GM21360 (cell line): ENCODE data around the gene POLA1.

Source experiments
- ATAC-seq: cut with Tn5 transposase; IDR thresholded peaks from one replicate; pipeline ENCODE4 v1.9.1; 2021; ENCODE audit warnings: mild to moderate bottlenecking, moderate library complexity; ENCODE audit not compliant: unreplicated experiment

POLA1 gene

DNA sequence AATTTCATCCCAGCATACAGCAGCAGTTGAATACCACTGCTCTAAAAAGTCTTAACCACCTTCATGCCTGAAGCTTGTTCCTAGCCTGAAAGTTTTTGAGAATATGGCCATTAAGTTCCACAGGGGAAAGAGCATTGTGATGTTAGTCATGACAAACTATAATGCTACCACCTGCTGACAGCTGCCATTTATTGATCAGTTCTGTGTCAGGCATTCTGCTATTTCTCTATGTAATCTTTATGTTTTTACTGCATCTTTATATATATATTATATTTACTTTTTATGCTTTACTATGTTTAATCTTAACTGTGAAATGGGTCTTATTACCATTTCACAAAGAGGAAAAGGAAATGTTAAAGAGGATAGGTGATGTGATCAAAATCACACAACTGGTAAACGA lies 268.1 kb downstream of the POLA1 start:
- ATAC-seq = no peak

- ATAC-seq = no peak
Observed at GRCh38 chrX:24963823-24964222, 270.1 kb downstream of the POLA1 start.

GRCh38 chrX:24965372-24965771 lies 271.7 kb downstream of the POLA1 start:
- ATAC-seq = no peak

DNA sequence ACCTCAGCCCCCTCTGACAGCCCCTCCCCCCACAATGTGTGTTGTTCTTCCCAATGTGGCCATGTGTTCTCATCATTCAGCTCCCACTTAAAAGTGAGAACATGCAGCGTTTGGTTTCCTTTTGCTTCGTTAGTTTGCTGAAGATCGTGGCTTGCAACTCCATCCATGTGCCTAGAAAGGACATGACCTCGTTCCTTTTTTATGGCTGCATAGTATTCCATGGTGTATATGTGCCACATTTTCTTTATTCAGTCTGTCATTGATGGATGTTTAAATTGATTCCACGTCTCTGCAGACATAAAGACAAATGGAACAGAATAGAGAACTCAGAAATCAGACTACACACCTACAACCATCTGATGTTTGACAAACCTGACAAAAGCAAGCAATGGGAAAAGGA lies 276.1 kb downstream of the POLA1 start:
- no peak for ATAC-seq

GRCh38 chrX:24979081-24979480 lies 285.4 kb downstream of the POLA1 start:
- no peak for ATAC-seq

GRCh38 chrX:24981030-24981429 lies 287.3 kb downstream of the POLA1 start:
- ATAC-seq = no peak

GRCh38 chrX:24982306-24982965 lies 288.7 kb downstream of the POLA1 start:
- no peak for ATAC-seq

- no peak for ATAC-seq
Observed at GRCh38 chrX:24983931-24984330, 290.2 kb downstream of the POLA1 start.

DNA sequence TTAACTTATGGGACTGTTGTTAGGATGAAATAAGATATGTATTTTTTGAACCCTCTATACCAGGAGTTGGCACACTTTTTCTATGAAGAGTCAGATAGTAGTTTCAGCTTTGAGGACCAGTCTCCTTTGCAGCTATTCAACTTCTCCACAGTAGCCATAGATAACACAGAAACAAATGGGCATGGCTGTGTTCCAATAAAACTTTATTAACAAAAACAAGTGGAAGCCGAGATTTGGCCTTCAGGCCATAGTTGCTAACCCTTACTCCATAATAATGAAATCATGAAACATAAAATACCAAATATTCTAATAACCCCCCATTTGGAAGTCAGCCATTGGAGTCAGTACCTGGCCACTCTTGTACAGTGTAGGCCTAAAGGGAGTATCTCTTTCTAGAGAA lies 291.4 kb downstream of the POLA1 start:
- ATAC-seq = no peak

DNA sequence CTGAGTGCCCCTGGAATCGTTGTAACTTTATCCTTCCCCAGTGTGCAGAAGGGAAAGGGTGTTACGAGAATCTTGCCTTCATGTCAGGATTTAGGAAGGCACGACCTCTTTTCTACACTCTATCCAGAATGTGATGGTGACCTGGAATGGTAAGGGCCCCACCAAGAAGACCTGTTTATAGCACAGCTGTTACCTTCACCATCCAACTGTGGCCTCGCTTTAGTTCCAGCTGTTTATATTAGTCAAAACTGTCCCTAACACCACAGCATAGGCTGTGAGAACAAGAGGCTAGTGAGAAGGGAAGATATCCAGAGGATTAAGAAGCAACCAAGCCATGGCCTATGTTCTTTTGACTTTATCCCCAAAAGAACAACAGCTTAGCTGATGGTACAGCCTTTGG lies 294.0 kb downstream of the POLA1 start:
- no peak for ATAC-seq

- ATAC-seq = no peak
Observed at GRCh38 chrX:24988314-24988713, 294.6 kb downstream of the POLA1 start.

GRCh38 chrX:24990535-24990934 lies 296.8 kb downstream of the POLA1 start:
- no peak for ATAC-seq

GRCh38 chrX:24993879-24994278 lies 300.2 kb downstream of the POLA1 start:
- ATAC-seq = no peak

DNA sequence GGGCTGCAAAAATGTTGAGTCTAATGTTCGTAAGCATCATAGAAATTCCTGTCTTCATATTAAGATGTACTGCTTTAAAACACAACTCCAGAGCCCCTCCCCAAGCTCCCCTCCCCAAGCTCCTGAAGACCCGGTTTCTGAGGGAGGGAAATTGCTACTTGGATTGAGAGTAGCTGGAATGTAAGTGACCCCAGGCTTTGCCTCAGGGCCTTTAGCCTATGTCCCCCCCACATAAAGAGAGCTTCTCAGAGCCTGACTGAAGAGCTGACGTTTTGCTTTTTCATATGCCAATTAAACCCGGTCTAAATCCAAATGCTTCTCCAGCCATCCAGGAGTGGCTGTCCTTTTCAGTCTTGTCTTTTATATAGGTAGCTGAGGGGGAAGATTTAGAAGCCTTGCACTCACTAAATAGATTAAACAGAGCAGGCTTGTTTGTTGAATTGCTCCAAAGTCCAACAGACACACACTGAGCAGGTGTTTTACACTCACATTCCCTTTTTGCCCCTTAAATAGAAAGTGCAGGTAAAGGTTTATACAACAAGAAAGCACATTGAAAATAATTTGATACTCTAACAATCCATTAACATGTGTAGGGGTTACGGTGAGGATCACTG lies 302.5 kb downstream of the POLA1 start:
- ATAC-seq = no peak

- no peak for ATAC-seq
Observed at GRCh38 chrX:24999511-24999910, 305.8 kb downstream of the POLA1 start.

GRCh38 chrX:25001808-25002660 lies 308.3 kb downstream of the POLA1 start:
- no peak for ATAC-seq

DNA sequence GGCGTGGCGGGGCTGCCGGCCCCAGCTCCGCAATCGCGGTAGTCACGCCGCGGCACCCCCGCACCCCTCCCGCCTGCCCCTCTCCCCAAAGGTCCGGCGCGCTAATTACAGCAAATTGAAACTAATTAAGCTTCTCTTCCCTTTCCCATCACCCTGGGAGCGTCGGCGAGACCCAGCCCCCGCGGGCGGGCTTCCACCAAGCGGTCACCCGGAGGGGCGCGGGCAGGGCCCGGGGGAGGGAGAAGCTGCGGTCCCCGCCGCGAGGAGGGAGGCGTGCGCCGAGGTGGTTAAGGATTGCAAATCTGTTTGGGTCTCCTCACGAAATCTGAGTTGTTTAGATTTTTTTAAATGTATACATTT lies 308.9 kb downstream of the POLA1 start:
- no peak for ATAC-seq

DNA sequence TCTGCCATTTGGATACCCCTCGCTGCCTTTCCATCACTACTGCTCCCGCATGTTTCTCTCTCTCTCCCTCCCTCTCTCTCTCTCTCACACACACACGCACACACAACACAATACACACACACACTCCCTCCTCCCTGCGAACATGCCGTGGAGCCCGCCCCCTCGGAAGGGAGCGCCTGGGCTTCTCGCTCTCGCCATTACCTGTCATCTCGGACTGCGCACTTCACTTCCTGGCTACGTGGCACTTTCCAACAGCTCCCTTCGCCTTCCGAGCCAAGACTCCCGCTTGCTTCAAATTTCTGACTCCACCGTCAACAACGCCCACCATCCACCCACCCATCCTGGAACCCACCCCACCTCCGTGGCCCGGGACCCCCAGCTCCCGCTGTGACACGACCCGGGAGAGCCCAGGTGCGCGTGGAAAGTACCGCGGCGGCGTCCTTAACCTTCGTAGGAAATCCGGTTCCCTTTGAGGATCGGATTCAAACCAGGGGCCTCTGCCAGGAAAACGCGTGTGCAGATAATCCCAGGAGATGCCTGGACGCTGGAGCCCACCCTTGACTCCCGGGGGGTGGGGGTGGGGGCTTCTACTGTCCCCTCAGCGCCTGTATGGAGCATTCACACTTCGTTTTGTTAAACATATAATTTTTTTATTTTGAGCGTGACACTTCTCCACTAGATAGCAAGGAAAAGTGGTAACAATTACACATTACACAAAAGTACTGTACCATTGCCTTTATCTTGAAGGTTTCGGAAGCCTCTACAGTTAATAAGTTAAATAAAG lies 309.5 kb downstream of the POLA1 start:
- ATAC-seq = no peak

GRCh38 chrX:25004040-25004439 lies 310.3 kb downstream of the POLA1 start:
- no peak for ATAC-seq

- ATAC-seq = no peak
Observed at GRCh38 chrX:25004485-25005032, 310.8 kb downstream of the POLA1 start.

- ATAC-seq = no peak
Observed at GRCh38 chrX:25005034-25005381, 311.3 kb downstream of the POLA1 start.
